Memory B cell (primary cell): ENCODE data around the gene ST8SIA1.

ENCODE experiments used
- ATAC-seq: fragments of 150-1000 bp; cut with Tn5 transposase; 2 replicates; pipeline ENCODE4 v1.10.0; 2021; ENCODE audit warnings: low read depth, mild to moderate bottlenecking, moderate library complexity
- DNase-seq, 2 donors: peaks; one replicate each; pipeline ENCODE4 v3.0.0; 2022; ENCODE audit warnings: low spot score in 2 of 2
- H3K27ac Mint-ChIP-seq: one replicate; pipeline ENCODE4 v1.8.0; 2022; ENCODE audit warnings: mild to moderate bottlenecking, moderate library complexity, mixed read lengths
- H3K27me3 Mint-ChIP-seq: one replicate; pipeline ENCODE4 v1.8.0; 2022; ENCODE audit warnings: mixed read lengths
- H3K36me3 Mint-ChIP-seq: one replicate; pipeline ENCODE4 v1.8.0; 2022; ENCODE audit warnings: mild to moderate bottlenecking, mixed read lengths
- H3K4me1 Mint-ChIP-seq: one replicate; pipeline ENCODE4 v1.8.0; 2022; ENCODE audit warnings: mixed read lengths
- H3K4me3 Mint-ChIP-seq: one replicate; pipeline ENCODE4 v1.8.0; 2022; ENCODE audit warnings: mild to moderate bottlenecking, moderate library complexity, mixed read lengths
- H3K9me3 Mint-ChIP-seq: one replicate; pipeline ENCODE4 v1.8.0; 2022; ENCODE audit warnings: mixed read lengths

Gene ST8SIA1

GRCh38 chr12:22283508-22283907, 51.0 kb downstream of the ST8SIA1 start:
- Mint-ChIP-seq H3K4me1 (peaks cover 4% of the 10 kb centered on the region), H3K4me3 (no peak overlapping the region), H3K36me3 (no peaks in the 10 kb centered on the region), H3K9me3 (no peaks in the 10 kb centered on the region), H3K27ac (no peak overlapping the region), H3K27me3 (peaks cover 5% of the 10 kb centered on the region)
- DNase-seq (no peak), ATAC-seq (no peak)

GRCh38 chr12:22283006-22283506, 51.5 kb downstream of the ST8SIA1 start:
- peaks cover 5% of the 10 kb centered on the region for H3K27me3 Mint-ChIP-seq
- ATAC-seq (no peak), DNase-seq (no peak)
- H3K4me1 Mint-ChIP-seq = peaks cover 3% of the 10 kb centered on the region
- no peak overlapping the region for H3K4me3 Mint-ChIP-seq
- no peak overlapping the region for H3K27ac Mint-ChIP-seq
- no peaks in the 10 kb centered on the region for H3K9me3 Mint-ChIP-seq
- H3K36me3 Mint-ChIP-seq = no peaks in the 10 kb centered on the region

DNA sequence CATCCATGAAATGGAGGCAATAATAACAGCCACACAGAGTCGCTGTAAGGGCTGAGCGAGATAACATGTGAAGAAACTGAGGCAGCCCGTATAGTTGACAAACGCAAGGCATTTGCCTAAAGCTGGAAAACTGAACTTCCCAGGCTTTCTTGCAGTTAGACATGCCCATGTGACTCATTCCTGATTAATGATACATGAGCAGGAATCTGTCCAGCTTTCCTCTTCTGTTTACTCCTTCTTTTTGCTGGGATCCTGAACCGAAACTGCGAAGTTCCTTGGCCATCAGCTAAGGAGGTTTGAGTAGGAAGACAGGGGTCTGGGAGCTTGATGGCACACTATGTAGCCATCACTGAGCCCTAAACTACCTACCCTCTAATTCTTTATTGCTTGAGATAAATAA, 52.2 kb downstream of the ST8SIA1 start:
- DNase-seq (no peak), ATAC-seq (no peak)
- Mint-ChIP-seq H3K27me3 (peaks cover 5% of the 10 kb centered on the region), H3K27ac (no peak overlapping the region), H3K9me3 (no peaks in the 10 kb centered on the region), H3K36me3 (no peaks in the 10 kb centered on the region), H3K4me1 (no peaks in the 10 kb centered on the region), H3K4me3 (no peak overlapping the region)

GRCh38 chr12:22276867-22277266, 57.6 kb downstream of the ST8SIA1 start:
- Mint-ChIP-seq H3K27me3 (peaks cover 4% of the 10 kb centered on the region), H3K4me3 (no peak overlapping the region), H3K9me3 (no peaks in the 10 kb centered on the region), H3K27ac (no peak overlapping the region), H3K36me3 (no peaks in the 10 kb centered on the region), H3K4me1 (no peaks in the 10 kb centered on the region)
- DNase-seq (no peak), ATAC-seq (peak; percentile 63)

- Mint-ChIP-seq H3K27ac (no peak overlapping the region), H3K36me3 (no peaks in the 10 kb centered on the region), H3K9me3 (no peaks in the 10 kb centered on the region), H3K27me3 (peaks cover 4% of the 10 kb centered on the region), H3K4me3 (no peak overlapping the region), H3K4me1 (no peaks in the 10 kb centered on the region)
- ATAC-seq (no peak), DNase-seq (no peak)
Observed at GRCh38 chr12:22276313-22276712, 58.2 kb downstream of the ST8SIA1 start.

GRCh38 chr12:22275843-22276242, 58.7 kb downstream of the ST8SIA1 start:
- H3K27me3 Mint-ChIP-seq = peaks cover 4% of the 10 kb centered on the region
- no peaks in the 10 kb centered on the region for H3K9me3 Mint-ChIP-seq
- no peak overlapping the region for H3K27ac Mint-ChIP-seq
- no peak for DNase-seq
- ATAC-seq = no peak
- no peak overlapping the region for H3K4me3 Mint-ChIP-seq
- H3K4me1 Mint-ChIP-seq = no peaks in the 10 kb centered on the region
- no peaks in the 10 kb centered on the region for H3K36me3 Mint-ChIP-seq

DNA sequence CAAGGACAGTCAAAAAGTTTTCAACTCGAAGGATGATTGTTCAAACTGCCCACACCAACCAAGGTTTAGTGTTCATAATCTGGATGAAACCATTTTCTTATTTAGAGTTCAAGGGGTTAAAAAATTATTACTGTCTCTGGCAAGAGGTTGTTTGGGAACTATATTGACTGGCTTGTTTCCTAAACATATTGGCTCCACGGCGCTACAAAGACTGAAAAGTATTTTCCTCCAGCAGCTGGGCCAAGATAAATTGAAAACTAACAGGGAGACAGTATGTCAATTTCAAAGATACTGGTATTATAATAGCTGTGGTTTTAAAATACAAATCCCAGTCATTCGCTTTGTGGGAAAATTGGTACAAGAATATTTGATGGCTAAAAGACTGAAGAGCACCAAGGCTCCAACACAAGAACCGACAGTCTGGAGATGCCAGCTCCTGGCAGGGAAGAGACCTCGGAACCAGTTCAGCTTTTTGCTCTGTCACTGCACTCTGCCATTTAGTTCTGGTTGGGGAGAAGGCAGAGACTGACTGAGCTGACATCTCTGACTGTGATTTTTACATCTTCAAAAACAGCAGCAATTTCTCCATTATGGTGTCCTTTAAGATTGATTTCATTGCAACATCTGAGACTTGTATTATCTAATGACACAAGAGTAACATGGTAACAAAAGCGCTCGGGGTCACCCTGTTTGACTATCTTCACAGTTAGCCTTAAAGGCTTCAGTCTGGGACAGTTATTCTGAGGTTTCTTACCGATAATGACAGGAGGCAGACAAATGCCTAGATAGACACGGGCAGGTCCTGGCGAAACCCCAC, 62.0 kb downstream of the ST8SIA1 start:
- ATAC-seq (no peak), DNase-seq (no peak)
- Mint-ChIP-seq H3K27ac (no peak overlapping the region), H3K4me1 (peaks cover 3% of the 10 kb centered on the region), H3K9me3 (no peaks in the 10 kb centered on the region), H3K27me3 (peaks cover 6% of the 10 kb centered on the region), H3K36me3 (no peaks in the 10 kb centered on the region), H3K4me3 (no peak overlapping the region)

DNA sequence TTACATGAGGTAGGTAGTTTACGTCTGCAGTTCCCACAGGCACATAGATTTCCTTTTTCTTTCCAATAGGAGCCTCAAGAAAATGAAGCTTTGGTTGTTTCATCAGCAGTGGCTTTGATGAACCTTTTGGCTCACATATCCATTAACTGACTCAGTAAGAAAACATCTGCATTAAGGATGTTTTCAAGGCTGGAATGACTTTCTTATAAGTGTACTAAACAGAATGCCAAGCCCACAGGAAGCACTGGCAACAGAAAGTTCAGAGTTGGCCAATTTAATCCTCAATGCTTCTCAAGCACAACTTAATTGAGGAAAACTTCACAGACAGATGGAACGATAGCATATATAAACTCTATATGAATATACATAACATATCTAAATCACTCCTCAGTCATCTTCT, 63.5 kb downstream of the ST8SIA1 start:
- Mint-ChIP-seq H3K27me3 (peaks cover 8% of the 10 kb centered on the region), H3K27ac (no peak overlapping the region), H3K4me3 (no peak overlapping the region), H3K4me1 (peaks cover 3% of the 10 kb centered on the region), H3K9me3 (no peaks in the 10 kb centered on the region), H3K36me3 (no peaks in the 10 kb centered on the region)
- DNase-seq (no peak), ATAC-seq (no peak)

GRCh38 chr12:22268973-22269372, 65.5 kb downstream of the ST8SIA1 start:
- no peak for ATAC-seq
- no peak overlapping the region for H3K27ac Mint-ChIP-seq
- H3K27me3 Mint-ChIP-seq = peaks cover 13% of the 10 kb centered on the region
- H3K9me3 Mint-ChIP-seq = no peaks in the 10 kb centered on the region
- H3K4me1 Mint-ChIP-seq = peaks cover 3% of the 10 kb centered on the region
- no peak overlapping the region for H3K4me3 Mint-ChIP-seq
- DNase-seq = no peak
- H3K36me3 Mint-ChIP-seq = no peaks in the 10 kb centered on the region

GRCh38 chr12:22268406-22268805, 66.1 kb downstream of the ST8SIA1 start:
- Mint-ChIP-seq H3K4me3 (no peak overlapping the region), H3K4me1 (peaks cover 3% of the 10 kb centered on the region), H3K27ac (no peak overlapping the region), H3K27me3 (peaks cover 13% of the 10 kb centered on the region), H3K36me3 (no peaks in the 10 kb centered on the region), H3K9me3 (no peaks in the 10 kb centered on the region)
- no peak for DNase-seq
- peak; percentile 26 for ATAC-seq

- no peaks in the 10 kb centered on the region for H3K36me3 Mint-ChIP-seq
- peaks cover 3% of the 10 kb centered on the region for H3K4me1 Mint-ChIP-seq
- peaks cover 15% of the 10 kb centered on the region for H3K27me3 Mint-ChIP-seq
- H3K4me3 Mint-ChIP-seq = no peak overlapping the region
- DNase-seq = no peak
- no peak for ATAC-seq
- no peaks in the 10 kb centered on the region for H3K9me3 Mint-ChIP-seq
- H3K27ac Mint-ChIP-seq = no peak overlapping the region
Observed at GRCh38 chr12:22266101-22266500, 68.4 kb downstream of the ST8SIA1 start.

GRCh38 chr12:22264380-22264779, 70.1 kb downstream of the ST8SIA1 start:
- Mint-ChIP-seq H3K4me1 (peaks cover 3% of the 10 kb centered on the region), H3K27me3 (peaks cover 15% of the 10 kb centered on the region), H3K9me3 (no peaks in the 10 kb centered on the region), H3K36me3 (no peaks in the 10 kb centered on the region), H3K4me3 (no peak overlapping the region), H3K27ac (no peak overlapping the region)
- no peak for ATAC-seq
- no peak for DNase-seq

DNA sequence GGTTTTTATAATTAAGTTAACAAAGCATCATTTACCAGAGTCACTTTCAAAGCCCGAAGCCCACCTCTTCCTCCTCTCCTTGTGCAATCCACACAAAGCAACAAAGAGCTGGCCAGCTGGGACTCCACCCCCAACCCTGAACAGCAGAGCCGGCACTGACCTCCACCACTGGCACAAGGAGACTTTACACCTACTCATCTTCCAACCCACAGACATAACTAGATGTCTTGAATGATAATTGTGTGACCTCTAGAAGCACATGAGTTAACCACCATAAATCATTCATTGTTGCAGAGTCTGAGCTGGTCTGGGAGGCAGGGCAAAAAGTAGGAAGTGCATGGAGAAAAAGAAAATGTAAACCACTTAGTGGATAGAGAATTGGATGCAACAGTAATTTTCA, 72.2 kb downstream of the ST8SIA1 start:
- Mint-ChIP-seq H3K4me1 (no peaks in the 10 kb centered on the region), H3K9me3 (no peaks in the 10 kb centered on the region), H3K4me3 (no peak overlapping the region), H3K27ac (no peak overlapping the region), H3K27me3 (peaks cover 11% of the 10 kb centered on the region), H3K36me3 (no peaks in the 10 kb centered on the region)
- DNase-seq (no peak), ATAC-seq (no peak)

DNA sequence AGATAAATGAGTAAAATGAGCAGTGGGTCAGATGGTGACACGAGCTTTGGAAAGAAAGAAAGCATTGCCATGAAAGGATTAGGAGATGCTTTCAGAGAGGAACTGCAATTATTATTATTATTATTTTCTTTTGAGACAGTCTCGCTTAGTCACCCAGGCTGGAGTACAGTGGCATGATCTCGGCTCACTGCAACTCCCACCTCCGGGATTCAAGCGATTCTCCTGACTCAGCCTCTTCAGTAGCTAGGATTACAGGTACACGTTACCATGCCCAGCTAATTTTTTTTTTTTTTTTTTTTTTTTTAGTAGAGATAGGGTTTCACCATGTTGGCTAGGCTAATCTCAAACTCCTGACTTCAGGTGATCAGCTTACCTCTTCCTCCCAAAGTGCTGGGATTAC, 77.4 kb downstream of the ST8SIA1 start:
- H3K4me1 Mint-ChIP-seq = no peaks in the 10 kb centered on the region
- no peaks in the 10 kb centered on the region for H3K9me3 Mint-ChIP-seq
- peaks cover 2% of the 10 kb centered on the region for H3K27me3 Mint-ChIP-seq
- H3K4me3 Mint-ChIP-seq = no peak overlapping the region
- no peak overlapping the region for H3K27ac Mint-ChIP-seq
- ATAC-seq (no peak), DNase-seq (no peak)
- no peaks in the 10 kb centered on the region for H3K36me3 Mint-ChIP-seq

DNA sequence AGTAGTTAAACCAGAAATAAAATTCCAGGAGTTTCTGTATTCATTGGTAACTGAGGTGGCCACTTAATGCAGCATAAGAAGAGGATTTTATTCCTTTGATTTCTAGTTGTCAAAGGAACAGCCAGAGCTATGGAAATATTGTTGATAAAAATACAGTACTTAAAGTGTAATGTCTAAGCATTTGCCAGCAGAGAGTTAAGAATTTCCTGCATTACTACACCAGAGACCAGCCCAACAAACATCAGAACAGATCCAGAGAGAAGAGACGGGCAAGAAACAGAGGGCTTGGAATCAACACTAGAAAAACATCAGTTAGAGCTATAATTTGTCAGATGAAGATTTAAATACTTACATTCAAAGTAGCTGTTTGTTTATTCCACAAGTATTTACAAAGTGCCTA, 77.9 kb downstream of the ST8SIA1 start:
- ATAC-seq (no peak), DNase-seq (no peak)
- H3K27me3 Mint-ChIP-seq = peaks cover under 1% of the 10 kb centered on the region
- no peak overlapping the region for H3K27ac Mint-ChIP-seq
- H3K4me3 Mint-ChIP-seq = no peak overlapping the region
- H3K4me1 Mint-ChIP-seq = no peaks in the 10 kb centered on the region
- no peaks in the 10 kb centered on the region for H3K36me3 Mint-ChIP-seq
- no peaks in the 10 kb centered on the region for H3K9me3 Mint-ChIP-seq
